Pancreas (tissue), 10 donors: ENCODE measurements around the gene TAF6. TPM values are rescaled to one million over a fixed set of nuclear protein-coding genes. Genes with fewer than 3 reads are reported as not detected.

Experiments
- ATAC-seq, 4 donors: fragments of 200-7000 bp; cut with Tn5 transposase; one replicate each; pipeline versions ENCODE4 v1.8.0 to v1.9.1; 2020; ENCODE audit warnings: mild to moderate bottlenecking in 4 of 4, moderate library complexity in 4 of 4
- DNase-seq, 6 donors: peaks; one replicate each; pipeline ENCODE4 v3.0.0-alpha.2; 2020
- FAIRE-seq: peaks from 2 replicates; lab custom pipeline; 2012; peaks lifted over from hg19 to GRCh38; lab: Jason Lieb, UNC
- H3K27ac ChIP-seq, 4 donors: fragments of 200-600 bp; sonication (generic); 1 replicate in 3 of 4; 2 replicates in 1 of 4; pipeline versions ENCODE4 v1.5.0 to v1.8.0; 2020
- H3K27me3 ChIP-seq, 4 donors: fragments of 200-600 bp; one replicate each; pipeline ENCODE4 v1.8.0; 2021
- H3K36me3 ChIP-seq, 3 donors: fragments of 200-600 bp; sonication (generic) in 1 of 3; one replicate each; pipeline versions ENCODE4 v1.5.0 to v1.8.0; 2020 to 2021
- H3K4me1 ChIP-seq, 3 donors: fragments of 200-600 bp; one replicate each; pipeline ENCODE4 v1.8.0; 2021
- H3K4me3 ChIP-seq, 4 donors: fragments of 200-600 bp; sonication (generic) in 2 of 4; one replicate each; pipeline versions ENCODE4 v1.5.0 to v1.8.0; 2020 to 2021
- H3K9me3 ChIP-seq, 4 donors: fragments of 200-600 bp; one replicate each; pipeline ENCODE4 v1.8.0; 2021
- WGBS, 2 donors: extraction: QIAGEN DNeasy Blood & Tissue Kit; methylation state at CpG; one replicate each; pipeline ENCODE4 v1.1.7; 2013; 5-methylcytosine and 5-hydroxymethylcytosine counted together
- intact Hi-C, 3 donors: fragments of 100-400 bp; cut with DNase I; formaldehyde crosslinking; loops; one replicate each; pipeline versions ENCODE4 v1.11.1 to v1.14.2; 2022
- polyA plus RNA-seq, 2 donors: library from polyadenylated mRNA; stranded (reverse); fragments of 200-250 nt; gene quantifications; one replicate each; pipeline ENCODE4 v1.2.3, GENCODE V29; 2013
- total RNA-seq, 6 donors: library from RNA; stranded (reverse); fragmentation: NEBNext Ultra II Directional in 4 of 6; extraction: Animal tissue kit (Norgen Biotek cat#: 25700) in 4 of 6; gene quantifications; one replicate each; pipeline versions ENCODE4 v1.2.1 to v1.2.4, GENCODE V29; 2021 to 2023
- TF ChIP-seq, protein P1 (sequence below), 4 donors: fragments of 200-600 bp; sonication (generic) in 3 of 4; IDR thresholded peaks; one replicate each; pipeline versions ENCODE4 v1.5.0 to v1.8.0; 2021; ENCODE audit warnings: antibody characterized with exemption in 4 of 4
- donor health status: healthy with polysubstance abuse.
- donor health status: DM: no; HTN: no; CAD: no; lungs with moderate emphysema.
- donor health status: DM: no; HTN: no; CAD: no.
- donor health status: control.
- donor health status: control.
- donor health status: Bipolar disorder and iron deficiency.
- donor health status: DM: yes; HTN: yes; CAD: no.
- donor health status: DM: no; HTN: no; CAD: no.
- donor health status: DM: no; HTN: no; CAD: no.
- donor health status: DM: yes; HTN: yes; CAD: no.

Gene TAF6
- total and polyA plus RNA-seq, 8 donors, result 11.7 to 39.6 (median 15.3) TPM

DNA sequence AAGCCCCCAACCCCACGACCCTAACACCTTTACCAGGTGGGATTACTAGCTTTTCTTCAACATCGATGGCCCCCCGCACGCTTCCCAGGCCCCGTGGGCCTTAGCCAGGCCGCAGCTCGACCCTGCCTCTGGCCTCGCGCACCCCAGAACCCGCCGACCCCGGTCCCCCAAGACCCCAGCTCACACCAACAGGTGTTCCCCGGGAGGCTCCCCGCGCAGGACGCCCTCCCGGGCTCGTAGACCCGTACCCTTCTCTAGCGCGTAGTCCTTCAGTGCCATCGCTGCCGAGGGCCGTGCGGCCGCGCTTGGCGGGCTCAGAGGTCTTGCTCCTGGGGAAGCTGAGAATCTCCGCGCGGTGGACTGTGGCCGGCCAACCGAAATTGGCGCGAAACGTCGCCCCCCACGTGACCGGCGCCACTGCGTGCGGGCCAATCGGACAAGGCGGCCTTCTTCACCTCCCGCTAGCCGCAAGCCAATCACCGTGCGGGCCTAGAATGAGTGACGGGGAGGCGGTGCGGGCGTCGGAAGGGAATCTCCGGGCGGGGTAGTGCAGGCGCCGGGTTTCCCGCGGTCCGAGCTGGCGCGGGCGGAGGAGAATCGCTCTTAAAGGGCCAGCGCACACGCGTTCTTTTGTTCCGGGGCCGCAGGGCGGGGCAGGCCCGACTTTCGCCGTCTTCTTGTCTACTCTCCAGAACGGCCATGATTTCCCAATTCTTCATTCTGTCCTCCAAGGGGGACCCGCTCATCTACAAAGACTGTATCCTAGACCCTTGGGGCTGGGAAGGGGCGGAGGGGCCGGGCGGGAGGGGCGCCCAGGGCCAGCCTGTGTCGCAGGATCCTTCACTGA lies 17.9 kb downstream of the TAF6 start, which contains the start of the genes AP4M1 and MCM7:
TSS of gene AP4M1 (plus strand) at position 628 of the 847 bp plus-strand sequence. CDS start at position 700, 72 bp downstream.
TSS of gene MCM7 (minus strand) at position 382 of the 847 bp plus-strand sequence. CDS start at position 279, 103 bp downstream.
- WGBS, 2 donors, result 0% methylated on average over 71 to 80 of the region's 80 CpGs
- peaks cover 0 to 16% (median 4%) of the 10 kb centered on the region in 3 donors for H3K4me1 ChIP-seq
- TF ChIP-seq, protein P1, sequence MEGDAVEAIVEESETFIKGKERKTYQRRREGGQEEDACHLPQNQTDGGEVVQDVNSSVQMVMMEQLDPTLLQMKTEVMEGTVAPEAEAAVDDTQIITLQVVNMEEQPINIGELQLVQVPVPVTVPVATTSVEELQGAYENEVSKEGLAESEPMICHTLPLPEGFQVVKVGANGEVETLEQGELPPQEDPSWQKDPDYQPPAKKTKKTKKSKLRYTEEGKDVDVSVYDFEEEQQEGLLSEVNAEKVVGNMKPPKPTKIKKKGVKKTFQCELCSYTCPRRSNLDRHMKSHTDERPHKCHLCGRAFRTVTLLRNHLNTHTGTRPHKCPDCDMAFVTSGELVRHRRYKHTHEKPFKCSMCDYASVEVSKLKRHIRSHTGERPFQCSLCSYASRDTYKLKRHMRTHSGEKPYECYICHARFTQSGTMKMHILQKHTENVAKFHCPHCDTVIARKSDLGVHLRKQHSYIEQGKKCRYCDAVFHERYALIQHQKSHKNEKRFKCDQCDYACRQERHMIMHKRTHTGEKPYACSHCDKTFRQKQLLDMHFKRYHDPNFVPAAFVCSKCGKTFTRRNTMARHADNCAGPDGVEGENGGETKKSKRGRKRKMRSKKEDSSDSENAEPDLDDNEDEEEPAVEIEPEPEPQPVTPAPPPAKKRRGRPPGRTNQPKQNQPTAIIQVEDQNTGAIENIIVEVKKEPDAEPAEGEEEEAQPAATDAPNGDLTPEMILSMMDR (IDR thresholded peaks at IDR 0.05), result no peak
- peak; percentile 97 to 99 (median 99) for DNase-seq
- ATAC-seq, result peak; percentile 90 to 96 (median 91)
- no peaks in the 10 kb centered on the region for H3K9me3 ChIP-seq
- intact Hi-C loops, result no loop called here
- peak within 1 kb of the TSS; percentile 34 to 91 (median 80) for H3K4me3 ChIP-seq
- H3K36me3 ChIP-seq, result peaks cover 4 to 33% (median 20%) of the 10 kb centered on the region in 3 donors
- H3K27me3 ChIP-seq, result no peaks in the 10 kb centered on the region
- H3K27ac ChIP-seq, result peak within 1 kb of the TSS; percentile 78 to 91 (median 88)
- FAIRE-seq, result no peak

DNA sequence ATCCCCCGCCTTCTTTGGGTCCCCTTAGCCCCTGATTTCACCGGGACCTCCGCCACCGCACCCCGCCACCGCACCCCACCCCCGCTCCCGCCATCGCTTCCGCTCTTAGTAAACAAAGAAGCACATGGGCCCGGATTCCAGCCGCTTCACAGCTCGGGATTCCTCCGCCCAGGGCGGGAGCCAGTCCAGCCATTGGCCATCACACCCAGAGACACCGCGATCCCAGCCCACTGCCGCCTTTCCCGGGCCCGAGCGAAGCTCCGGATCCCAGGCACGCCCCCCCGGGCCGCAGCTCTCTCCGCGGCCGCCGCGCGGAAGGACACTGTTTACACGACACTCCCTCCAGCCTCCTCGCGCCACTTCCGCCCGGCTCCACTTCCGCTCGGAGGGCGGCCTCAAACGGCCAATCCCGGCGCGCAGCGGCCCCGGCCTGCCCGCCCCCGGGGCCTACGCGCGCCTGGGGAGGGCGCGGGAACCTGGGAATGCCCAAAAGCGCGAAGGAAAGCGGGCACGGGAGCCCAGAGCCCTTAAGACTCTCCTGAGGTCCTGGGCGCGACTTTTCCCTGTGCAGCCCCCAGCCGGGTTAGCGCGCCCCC lies 18.6 kb downstream of the TAF6 start:
- Histone ChIP-seq H3K27ac (peak overlapping the region; percentile 56 to 91 (median 88)), H3K4me3 (peak overlapping the region; percentile 34 to 91 (median 80)), H3K4me1 (peaks cover 0 to 16% (median 4%) of the 10 kb centered on the region in 3 donors), H3K27me3 (no peaks in the 10 kb centered on the region), H3K36me3 (peaks cover 4 to 40% (median 27%) of the 10 kb centered on the region in 3 donors), H3K9me3 (no peaks in the 10 kb centered on the region)
- TF ChIP-seq, protein P1 (IDR thresholded peaks at IDR 0.05), result no peak
- 0 to 1% methylated on average over 45 to 61 of the region's 61 CpGs for WGBS, 2 donors
- FAIRE-seq, result no peak
- DNase-seq, result peak; percentile 92 to 97 (median 94)
- peak; percentile 88 to 95 (median 90) for ATAC-seq
- intact Hi-C loops, result no loop called here

DNA sequence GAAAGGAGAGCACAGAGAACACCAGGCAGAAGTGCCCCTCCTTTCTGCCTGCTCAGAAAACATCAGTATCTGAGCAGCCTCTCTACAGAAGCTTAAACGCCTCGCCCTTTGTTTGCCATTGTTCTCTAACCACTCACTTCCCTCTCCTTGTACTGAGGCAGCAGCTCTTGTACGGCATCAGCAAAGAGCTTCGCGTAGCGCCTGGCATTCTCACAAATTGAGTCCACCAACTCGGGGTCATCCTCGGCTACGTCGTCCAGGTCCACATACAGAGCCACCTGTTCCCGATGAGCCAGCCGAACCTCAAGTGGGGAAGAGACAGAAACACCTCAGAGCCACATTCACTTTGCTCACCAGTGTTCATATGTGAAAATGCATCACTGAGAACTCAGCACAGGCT lies 19.7 kb downstream of the TAF6 start:
- TF ChIP-seq, protein P1 (IDR thresholded peaks at IDR 0.05), result no peak
- peaks cover 0 to 16% (median 4%) of the 10 kb centered on the region in 3 donors for H3K4me1 ChIP-seq
- DNase-seq (no peak), FAIRE-seq (no peak), ATAC-seq (no peak)
- H3K36me3 ChIP-seq, result peaks cover 4 to 48% (median 31%) of the 10 kb centered on the region in 3 donors
- H3K9me3 ChIP-seq, result no peaks in the 10 kb centered on the region
- WGBS, 2 donors, result 53 to 64% methylated on average over 12 of the region's 12 CpGs
- no peaks in the 10 kb centered on the region for H3K27me3 ChIP-seq
- intact Hi-C loops, result no loop called here
- H3K27ac ChIP-seq, result no peak overlapping the region
- peak overlapping the region in 3 of 4 donors; percentile 34 to 88 (median 73) for H3K4me3 ChIP-seq

DNA sequence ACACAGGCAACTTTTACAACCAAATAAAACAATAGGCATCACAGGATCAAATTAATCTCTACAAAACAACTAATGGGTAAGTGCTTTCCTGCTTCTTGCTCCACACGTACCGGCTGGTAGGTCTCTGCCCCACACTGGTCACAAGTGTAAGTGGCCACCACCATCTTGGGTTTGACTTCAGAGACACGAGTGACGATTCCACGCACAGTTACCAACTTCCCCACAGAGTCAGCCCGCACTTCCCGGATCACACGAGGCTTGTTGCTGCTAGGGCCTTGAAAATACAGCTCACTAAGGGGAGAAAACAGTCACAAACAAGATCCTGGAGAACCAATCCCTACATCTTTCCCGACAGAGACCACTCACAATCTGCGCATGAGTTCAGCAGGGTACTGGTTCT lies 20.2 kb downstream of the TAF6 start:
- Histone ChIP-seq H3K9me3 (no peaks in the 10 kb centered on the region), H3K4me3 (peak overlapping the region in 1 of 4 donors; percentile 88), H3K36me3 (peaks cover 4 to 53% (median 35%) of the 10 kb centered on the region in 3 donors), H3K27ac (no peak overlapping the region), H3K27me3 (no peaks in the 10 kb centered on the region), H3K4me1 (peaks cover 0 to 16% (median 4%) of the 10 kb centered on the region in 3 donors)
- 80 to 86% methylated on average over 10 of the region's 10 CpGs for WGBS, 2 donors
- intact Hi-C loops, result no loop called here
- DNase-seq (no peak), FAIRE-seq (no peak), ATAC-seq (no peak)
- TF ChIP-seq, protein P1 (IDR thresholded peaks at IDR 0.05), result no peak
